GM18873 (cell line): ENCODE data around the gene DDX1.
"Not testable (repeated sequence)": the region's sequence is repeated elsewhere in the genome, so short reads cannot be mapped to it uniquely, and the experiment has no call there.

Experiments
- ATAC-seq: cut with Tn5 transposase; IDR thresholded peaks from one replicate; pipeline ENCODE4 v1.9.1; 2021; ENCODE audit warnings: mild to moderate bottlenecking, moderate library complexity, moderate number of reproducible peaks; ENCODE audit not compliant: unreplicated experiment, low FRiP score

Gene DDX1

GRCh38 chr2:15591692-15592463 is at the start of gene DDX1:
Gene DDX1 (plus strand): TSS chr2:15591868. CDS start chr2:15591934, 66 bp downstream.
- peak; percentile 91 for ATAC-seq

- ATAC-seq: not testable (repeated sequence)
Observed at GRCh38 chr2:15542269-15542668, 49.4 kb upstream of the DDX1 start.

- ATAC-seq: no peak
Observed at GRCh38 chr2:15543053-15543452, 48.6 kb upstream of the DDX1 start.

- ATAC-seq: no peak
Observed at GRCh38 chr2:15543541-15543940, 48.1 kb upstream of the DDX1 start.

- ATAC-seq: no peak
Observed at GRCh38 chr2:15544227-15544626, 47.4 kb upstream of the DDX1 start.

GRCh38 chr2:15546297-15547098 is 45.2 kb upstream of the DDX1 start:
- ATAC-seq: no peak

GRCh38 chr2:15547115-15547876 is 44.4 kb upstream of the DDX1 start:
- no peak for ATAC-seq

GRCh38 chr2:15548974-15549373 is 42.7 kb upstream of the DDX1 start:
- ATAC-seq: no peak

- no peak for ATAC-seq
Observed at GRCh38 chr2:15553519-15553918, 38.1 kb upstream of the DDX1 start.

- ATAC-seq: no peak
Observed at GRCh38 chr2:15553951-15554350, 37.7 kb upstream of the DDX1 start.

GRCh38 chr2:15554525-15555218 is 37.0 kb upstream of the DDX1 start:
- ATAC-seq: no peak

- ATAC-seq: no peak
Observed at GRCh38 chr2:15555760-15556193, 35.9 kb upstream of the DDX1 start.

- no peak for ATAC-seq
Observed at GRCh38 chr2:15556311-15556930, 35.2 kb upstream of the DDX1 start.

GRCh38 chr2:15557887-15558311 is 33.8 kb upstream of the DDX1 start:
- no peak for ATAC-seq

- ATAC-seq: no peak
Observed at GRCh38 chr2:15559379-15560139, 32.1 kb upstream of the DDX1 start.

GRCh38 chr2:15560140-15560987 is 31.3 kb upstream of the DDX1 start:
- ATAC-seq: peak; percentile 33

GRCh38 chr2:15560988-15561573 is 30.6 kb upstream of the DDX1 start, which contains the start of gene NBAS:
Gene NBAS (minus strand): TSS chr2:15561334. CDS start chr2:15561304, 30 bp downstream.
- peak; percentile 83 for ATAC-seq
